Astrocyte of the spinal cord (primary cell): Measurements from ENCODE around the gene CHRND.

Experiments used
- DNase-seq: peaks from one replicate; pipeline ENCODE4 v3.0.0; 2011; ENCODE audit warnings: low read depth, low spot score
- H3K4me3 ChIP-seq: 2 replicates; pipeline ENCODE4 v1.5.1; 2011; ENCODE audit warnings: low read depth, mild to moderate bottlenecking, low read length, moderate library complexity
- in situ Hi-C: cut with HindIII; loops from 2 replicates; pipeline ENCODE4 v1.10.0; 2017; ENCODE audit warnings: low sequenced_read_pairs
- TF ChIP-seq, protein P1 (sequence below): IDR thresholded peaks from 2 replicates; pipeline ENCODE4 v1.5.1; 2012; ENCODE audit warnings: low read depth, mild to moderate bottlenecking, low read length, inconsistent platforms

Gene CHRND

DNA sequence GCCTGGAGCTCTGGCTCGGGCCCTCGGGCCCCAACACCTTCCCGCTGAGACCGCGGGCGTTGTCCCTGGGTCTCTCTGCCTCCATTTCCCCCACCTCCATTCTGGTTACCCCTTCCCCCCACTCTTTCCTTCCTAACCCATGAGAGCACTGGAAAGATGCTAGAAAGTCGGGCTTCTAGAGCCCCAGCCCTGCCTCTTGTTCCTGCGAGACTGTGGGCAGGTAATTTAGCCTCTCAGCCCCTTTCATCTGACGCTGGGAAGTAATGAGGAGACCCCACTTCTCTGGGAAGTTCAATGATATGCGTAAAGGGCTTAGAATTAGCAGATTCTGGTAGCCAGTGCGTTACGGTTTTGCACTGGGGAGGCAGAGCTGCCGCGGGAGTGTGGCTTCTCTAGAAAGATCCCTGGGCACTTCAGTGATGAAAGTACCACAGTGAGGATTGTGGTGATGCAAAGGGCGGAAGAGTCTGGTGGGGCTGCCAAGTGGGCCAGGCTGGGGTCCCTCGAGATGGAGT lies 22.1 kb upstream of the CHRND start:
- in situ Hi-C loops: no loop called here
- H3K4me3 ChIP-seq: no peak overlapping the region
- TF ChIP-seq, protein P1, sequence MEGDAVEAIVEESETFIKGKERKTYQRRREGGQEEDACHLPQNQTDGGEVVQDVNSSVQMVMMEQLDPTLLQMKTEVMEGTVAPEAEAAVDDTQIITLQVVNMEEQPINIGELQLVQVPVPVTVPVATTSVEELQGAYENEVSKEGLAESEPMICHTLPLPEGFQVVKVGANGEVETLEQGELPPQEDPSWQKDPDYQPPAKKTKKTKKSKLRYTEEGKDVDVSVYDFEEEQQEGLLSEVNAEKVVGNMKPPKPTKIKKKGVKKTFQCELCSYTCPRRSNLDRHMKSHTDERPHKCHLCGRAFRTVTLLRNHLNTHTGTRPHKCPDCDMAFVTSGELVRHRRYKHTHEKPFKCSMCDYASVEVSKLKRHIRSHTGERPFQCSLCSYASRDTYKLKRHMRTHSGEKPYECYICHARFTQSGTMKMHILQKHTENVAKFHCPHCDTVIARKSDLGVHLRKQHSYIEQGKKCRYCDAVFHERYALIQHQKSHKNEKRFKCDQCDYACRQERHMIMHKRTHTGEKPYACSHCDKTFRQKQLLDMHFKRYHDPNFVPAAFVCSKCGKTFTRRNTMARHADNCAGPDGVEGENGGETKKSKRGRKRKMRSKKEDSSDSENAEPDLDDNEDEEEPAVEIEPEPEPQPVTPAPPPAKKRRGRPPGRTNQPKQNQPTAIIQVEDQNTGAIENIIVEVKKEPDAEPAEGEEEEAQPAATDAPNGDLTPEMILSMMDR: no peak
- no peak for DNase-seq

DNA sequence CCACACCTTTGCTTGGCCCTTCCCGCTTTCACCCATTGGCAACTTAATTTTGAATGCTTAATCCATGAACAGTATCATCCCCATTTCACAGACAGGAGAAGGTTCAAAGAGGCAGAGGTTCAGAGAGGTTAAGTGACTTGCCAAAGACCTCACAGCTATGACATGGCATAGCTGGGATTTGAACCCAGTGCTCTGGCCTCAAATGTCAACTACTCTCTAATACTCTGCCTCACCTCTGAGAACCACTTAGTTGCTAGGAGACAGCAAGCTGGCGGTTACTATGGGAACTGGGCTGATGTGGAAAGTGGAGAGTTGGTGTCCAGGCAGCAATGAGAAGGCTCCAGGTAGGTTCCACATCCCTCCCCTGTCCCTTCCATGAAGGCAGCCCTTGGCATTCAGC lies 21.5 kb upstream of the CHRND start:
- DNase-seq: no peak
- no peak overlapping the region for H3K4me3 ChIP-seq
- TF ChIP-seq, protein P1: no peak
- in situ Hi-C loops: no loop called here

DNA sequence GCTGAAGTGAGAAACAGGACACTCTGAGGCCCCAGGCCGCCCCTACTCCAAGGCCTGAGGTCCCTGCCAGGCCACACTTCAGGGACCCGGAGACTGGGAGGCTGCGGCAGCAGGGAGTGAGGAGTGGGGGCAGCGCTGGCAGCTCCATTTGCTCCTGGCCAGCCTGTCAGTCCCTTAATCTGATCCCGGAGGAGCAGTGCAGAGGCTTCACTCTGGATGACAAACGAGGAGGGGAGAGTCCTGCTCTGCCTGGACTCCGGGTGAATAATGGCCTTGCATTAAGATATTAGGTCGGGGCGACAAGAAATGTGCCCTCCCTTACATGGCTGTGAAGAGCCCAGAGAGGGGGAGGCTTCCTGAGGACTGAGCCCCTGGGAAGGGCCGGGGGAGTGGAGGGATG lies 20.1 kb upstream of the CHRND start:
- in situ Hi-C loops: no loop called here
- TF ChIP-seq, protein P1: no peak
- no peak for DNase-seq
- H3K4me3 ChIP-seq: no peak overlapping the region

DNA sequence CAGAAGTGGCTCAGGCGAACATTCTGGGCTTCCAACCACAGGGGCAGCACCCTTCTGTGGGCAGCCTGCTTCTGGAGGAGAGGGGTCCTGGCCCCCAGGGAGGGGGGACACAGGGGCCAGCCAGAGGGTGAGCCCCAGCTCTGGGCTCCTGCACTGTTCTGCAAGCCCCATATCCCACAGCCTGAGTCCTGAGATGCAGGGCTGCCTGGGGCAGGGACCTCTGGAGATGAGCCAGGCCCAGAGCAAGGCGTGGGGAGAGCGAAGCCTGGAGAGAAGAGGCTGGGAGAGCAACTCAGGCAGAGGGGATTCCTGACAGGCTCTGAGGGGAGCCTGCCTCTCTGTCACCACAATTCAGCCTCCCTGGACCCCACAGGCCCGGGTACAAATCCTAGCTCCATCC lies 19.3 kb upstream of the CHRND start:
- no peak overlapping the region for H3K4me3 ChIP-seq
- TF ChIP-seq, protein P1: no peak
- in situ Hi-C loops: no loop called here
- no peak for DNase-seq

DNA sequence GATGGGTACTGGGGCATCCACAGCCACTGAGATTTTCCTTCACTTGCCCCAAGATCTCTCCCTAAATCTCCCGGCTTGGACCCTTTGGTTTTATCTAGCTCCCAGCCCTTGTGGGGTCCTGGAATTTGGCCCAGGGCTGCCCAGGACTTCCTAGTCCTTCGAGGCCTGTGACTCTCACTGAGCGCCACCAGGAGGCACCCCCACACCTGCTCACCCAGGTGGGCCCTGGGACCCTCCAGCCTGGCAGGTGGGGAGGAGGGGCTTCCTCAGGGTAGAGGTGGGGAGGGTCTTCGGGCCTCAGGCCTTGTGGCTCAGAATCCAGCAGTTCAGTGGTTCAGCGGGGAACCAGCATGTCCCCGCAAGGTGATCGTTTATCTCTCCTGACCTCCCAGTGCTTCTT lies 17.7 kb upstream of the CHRND start:
- no peak overlapping the region for H3K4me3 ChIP-seq
- TF ChIP-seq, protein P1: no peak
- DNase-seq: no peak
- in situ Hi-C loops: no loop called here

DNA sequence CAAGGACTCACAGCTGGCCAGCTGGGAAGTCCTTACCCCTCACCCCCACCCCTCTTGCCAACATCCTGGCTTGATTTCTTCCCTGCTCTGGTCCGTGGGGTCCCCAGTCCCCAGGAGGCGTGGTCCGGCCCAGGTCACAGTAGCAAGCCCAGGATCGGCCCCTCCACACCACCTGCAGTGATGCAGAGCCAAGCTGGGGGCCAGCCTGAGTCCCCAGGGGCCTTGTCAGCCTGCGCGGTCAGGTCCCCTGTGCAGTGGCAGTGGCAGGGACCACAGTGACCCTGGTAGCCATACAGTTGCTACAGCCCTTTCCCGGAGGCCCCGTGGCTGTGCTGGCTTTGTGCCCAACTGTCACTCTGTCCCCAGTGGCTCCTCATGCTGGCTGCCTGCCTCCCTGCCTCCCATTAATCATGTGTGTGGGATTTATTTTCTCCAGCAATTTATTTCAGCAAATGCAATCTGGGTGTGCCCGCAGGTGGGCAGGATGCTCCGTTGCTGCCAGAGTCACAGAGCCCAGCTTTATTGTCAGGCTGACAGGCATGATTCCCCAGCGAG lies 14.5 kb upstream of the CHRND start:
- in situ Hi-C loops: no loop called here
- DNase-seq: no peak
- no peak overlapping the region for H3K4me3 ChIP-seq
- TF ChIP-seq, protein P1: no peak
